HG03521 (cell line): ENCODE results near the gene RBM4B.
"Not testable (repeated sequence)": the region's sequence is repeated elsewhere in the genome, so short reads cannot be mapped to it uniquely, and the experiment has no call there.

Source experiments
- ATAC-seq: cut with Tn5 transposase; IDR thresholded peaks from one replicate; pipeline ENCODE4 v1.9.1; 2021; ENCODE audit warnings: mild to moderate bottlenecking, moderate library complexity; ENCODE audit not compliant: unreplicated experiment

RBM4B gene, protein sequence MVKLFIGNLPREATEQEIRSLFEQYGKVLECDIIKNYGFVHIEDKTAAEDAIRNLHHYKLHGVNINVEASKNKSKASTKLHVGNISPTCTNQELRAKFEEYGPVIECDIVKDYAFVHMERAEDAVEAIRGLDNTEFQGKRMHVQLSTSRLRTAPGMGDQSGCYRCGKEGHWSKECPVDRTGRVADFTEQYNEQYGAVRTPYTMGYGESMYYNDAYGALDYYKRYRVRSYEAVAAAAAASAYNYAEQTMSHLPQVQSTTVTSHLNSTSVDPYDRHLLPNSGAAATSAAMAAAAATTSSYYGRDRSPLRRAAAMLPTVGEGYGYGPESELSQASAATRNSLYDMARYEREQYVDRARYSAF

DNA sequence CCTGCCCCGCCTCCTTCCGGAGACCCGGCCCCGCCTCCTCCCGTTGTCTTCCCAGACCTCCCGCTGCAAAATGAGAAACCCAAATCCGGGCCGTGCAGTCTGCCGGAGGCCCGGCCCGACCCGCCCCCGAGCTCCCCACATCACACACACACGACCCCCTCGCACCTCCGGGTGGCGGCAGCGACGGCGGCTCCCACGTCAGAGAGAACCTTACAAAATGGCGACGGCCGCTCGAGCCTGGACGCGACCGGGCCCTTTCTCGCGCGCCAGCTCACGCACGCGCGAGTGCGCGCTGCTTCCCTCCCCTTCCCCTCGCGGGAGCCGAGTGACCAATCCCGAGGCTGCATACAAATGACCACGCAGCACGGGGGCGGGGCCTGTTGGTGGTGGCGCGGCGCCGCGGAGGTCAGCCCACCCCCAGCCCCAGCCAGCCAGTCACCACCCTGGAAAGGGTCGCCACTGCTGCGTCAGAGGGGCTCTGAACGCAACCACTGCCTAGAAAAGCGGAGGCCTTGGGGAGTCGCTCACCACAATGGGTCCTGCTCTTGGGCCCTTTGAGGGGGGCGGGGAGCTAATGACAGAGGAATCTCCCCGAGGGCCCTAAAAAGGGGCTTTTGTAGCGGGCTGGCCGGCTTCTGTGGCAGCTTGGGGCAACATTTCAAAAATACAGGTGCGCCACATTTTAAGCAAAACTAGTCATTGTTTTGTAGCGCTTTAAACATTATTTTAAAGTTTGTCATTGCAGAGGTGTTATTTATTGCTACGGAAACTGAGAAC, at the start of gene RBM4B:
RBM4B (minus strand) TSS at position 289 of the 777 bp plus-strand sequence. CDS start 808 bp downstream, outside the sequence.
- ATAC-seq = peak; percentile 89

DNA sequence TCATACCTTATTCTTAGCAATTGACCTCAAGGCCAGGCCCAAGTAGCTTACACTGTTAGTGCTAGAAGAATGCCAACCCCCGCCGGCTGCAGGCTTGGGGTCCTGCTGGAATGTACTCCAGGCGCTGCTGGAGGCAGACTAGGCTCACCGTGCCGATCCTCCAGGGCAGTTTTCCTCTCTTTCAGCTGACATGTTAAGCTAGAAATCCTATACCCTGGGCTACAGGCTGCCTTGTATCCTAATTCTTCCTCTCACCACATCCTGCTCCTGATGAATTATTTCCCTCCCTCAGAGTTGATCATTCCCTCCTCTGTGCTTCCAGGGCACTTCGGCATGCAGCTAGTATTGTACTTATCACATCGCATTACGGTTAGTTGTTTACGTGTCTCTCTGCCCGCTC, 48.0 kb upstream of the RBM4B start:
- no peak for ATAC-seq

DNA sequence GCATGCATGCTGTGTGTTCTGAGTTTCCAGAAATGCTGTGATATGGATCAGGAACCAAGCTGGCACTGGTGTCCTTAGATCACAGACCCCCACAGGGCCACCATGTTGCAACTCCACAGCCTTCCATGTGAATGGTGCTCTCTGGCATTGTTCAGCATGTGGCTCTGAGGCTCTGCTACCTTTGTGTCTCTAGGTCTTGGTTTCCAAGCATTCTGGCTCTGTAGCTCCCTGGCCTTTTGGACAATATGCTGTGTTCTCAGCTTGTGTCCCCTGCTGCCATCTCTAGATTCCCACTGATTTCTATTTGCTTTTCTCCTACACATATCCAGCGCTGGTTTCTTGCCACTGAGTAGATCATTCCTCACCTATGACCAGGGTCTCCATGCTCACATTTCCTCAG, 47.4 kb upstream of the RBM4B start:
- ATAC-seq = no peak

DNA sequence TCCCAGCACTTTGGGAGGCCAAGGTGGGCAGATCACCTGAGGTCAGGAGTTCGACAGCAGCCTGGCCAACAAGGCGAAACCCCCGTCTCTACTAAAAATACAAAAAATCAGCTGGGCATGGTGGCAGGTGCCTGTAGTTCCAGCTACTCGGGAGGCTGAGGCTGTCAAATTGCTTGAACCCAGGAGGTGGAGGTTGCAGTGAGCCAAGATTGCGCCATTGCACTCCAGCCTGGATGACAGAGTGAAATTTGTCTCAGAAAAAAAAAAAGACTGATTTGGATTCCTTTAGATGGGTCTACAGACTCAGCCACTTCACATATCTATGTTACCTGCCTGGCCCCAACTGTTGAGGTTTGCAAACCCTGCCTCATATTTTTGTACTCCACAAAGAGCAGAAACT, 46.5 kb upstream of the RBM4B start:
- ATAC-seq = not testable (repeated sequence)

DNA sequence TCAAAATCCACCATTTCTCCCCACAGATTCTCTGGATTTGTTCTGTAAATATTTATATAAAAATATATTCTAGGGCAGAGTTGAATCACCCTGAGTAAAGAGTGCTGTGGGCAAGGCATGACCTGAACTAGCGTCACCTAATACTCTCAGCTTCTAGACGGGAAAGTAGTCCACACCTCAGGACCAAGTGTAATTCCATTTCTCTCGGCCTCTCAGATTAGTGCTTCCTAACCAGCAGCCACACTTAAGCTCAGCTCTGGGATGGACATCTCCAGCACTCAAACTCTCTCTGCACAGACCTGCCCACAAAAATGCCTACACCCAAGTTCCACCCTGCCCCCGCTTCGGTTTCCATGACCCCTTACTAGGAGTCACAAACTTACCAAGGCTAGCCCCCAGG, 46.0 kb upstream of the RBM4B start:
- ATAC-seq = no peak

DNA sequence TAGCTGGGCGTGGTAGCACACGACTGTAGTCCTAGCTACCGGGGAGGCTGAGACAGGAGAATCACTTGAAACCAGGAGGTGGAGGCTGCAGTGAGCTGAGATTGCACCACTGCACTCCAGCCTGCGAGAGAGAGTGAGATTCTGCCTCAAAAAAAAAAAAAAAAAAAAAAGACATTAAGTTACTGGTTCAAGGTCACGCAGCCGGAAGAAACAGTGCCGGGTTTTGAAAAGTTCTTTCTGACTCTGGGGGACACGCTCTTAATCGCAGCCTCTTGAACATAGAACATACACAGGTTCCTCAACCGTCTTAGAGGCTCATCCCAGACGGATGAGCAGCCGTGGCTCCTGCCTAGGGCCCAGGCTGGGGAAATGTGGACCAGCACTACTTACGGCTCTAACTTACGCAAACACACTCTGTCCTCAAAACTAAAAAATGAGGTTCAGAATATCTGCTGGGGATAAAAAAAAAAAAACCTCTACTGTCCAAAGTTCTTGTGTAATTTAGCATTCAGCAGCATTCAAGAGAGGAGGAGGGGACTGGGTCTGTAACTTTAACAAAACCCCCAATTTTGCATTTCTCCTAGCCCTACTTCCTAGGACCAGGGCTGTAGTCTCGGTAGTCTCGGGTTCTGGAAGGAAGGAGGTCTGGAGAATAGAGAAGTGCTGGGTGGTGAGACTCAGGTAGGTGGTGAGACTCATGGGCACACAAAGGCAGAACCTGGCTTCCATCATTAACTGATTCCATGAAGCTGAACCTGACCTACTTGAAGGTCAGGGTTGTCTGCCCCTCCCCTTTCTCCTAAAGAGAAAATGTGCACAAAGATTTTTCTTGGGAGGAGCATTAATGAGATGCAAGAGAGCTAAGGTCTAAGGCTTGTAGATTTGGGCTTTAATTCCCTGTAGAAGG, 45.3 kb upstream of the RBM4B start:
- ATAC-seq = no peak

DNA sequence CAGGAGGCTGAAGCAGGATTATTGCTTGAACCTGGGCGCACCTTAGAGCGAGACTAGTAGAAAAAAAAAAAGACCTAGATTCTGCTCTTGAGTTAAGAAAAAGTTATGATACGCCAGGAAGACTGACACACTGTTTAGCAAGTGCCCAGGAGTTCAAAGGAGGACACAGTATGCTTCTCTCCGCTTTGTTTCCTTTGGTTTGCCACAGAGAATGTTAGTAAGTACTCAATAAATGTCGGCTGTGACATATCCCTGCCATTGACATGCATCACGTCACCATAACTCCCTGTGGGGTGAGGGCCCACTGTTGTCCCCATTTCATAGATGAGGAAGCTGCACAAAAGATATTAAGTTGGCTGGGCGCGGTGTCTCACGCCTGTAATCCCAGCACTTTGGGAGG, 44.3 kb upstream of the RBM4B start:
- no peak for ATAC-seq

DNA sequence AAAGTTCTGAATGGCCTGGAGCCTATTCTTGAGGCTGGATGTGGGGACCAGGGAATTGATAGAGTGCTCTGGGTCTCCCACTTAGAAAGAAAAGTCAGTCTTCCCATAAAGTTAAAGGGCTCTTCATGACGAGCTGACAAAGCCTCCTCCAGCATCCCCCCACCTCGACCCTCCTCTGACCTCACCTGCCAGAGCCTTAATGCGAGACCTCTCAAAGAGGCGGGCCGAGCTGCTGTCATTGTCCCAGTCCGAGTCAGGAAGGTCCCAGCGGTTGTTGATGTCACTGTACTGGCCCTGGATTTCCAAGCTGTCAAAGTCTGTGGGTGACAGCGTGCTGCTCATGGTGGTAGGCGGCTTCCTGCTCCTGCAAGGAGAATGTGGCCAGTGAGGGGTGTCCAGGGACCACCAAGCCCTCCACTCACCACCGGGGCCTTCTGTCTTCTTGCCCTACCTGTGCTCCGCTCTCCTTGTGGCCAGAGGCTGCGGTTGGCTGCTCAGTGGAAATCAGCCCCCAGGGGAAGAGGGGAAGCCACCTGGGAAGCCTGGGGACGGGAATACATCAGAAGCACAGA, 43.3 kb upstream of the RBM4B start:
- no peak for ATAC-seq

DNA sequence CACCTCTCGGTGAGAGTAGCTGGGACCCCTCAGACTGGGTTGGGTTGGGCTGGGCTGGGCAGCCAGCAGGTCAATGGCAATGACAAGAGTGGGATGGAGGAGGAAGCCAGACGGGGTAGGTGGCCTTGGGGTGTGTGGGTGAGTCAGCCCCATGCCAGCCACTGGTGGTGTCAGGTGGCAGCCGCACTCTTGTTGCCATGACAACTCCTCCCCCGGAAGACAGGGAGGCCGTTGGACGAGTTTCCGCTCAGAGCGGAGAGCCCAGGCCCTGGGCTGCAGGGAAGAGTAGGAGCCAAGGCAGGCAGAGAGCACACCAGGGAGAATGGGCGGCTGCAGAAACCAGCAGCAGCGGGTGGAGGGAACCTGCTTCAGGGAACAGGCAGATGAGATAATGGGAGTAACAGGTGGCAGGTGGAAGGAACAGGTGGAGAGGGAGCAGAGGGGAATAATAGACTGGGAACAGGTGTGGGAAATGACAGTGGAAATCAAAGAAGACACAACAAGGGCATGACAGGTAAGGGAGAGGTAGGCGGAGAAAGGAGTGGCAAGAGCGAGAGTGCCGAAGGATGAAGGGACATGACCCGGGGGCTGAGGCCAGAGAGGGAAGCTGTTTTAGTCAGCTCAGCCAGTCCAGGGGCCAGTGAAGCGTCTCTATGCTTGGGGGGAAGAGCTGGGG, 42.7 kb upstream of the RBM4B start:
- no peak for ATAC-seq

DNA sequence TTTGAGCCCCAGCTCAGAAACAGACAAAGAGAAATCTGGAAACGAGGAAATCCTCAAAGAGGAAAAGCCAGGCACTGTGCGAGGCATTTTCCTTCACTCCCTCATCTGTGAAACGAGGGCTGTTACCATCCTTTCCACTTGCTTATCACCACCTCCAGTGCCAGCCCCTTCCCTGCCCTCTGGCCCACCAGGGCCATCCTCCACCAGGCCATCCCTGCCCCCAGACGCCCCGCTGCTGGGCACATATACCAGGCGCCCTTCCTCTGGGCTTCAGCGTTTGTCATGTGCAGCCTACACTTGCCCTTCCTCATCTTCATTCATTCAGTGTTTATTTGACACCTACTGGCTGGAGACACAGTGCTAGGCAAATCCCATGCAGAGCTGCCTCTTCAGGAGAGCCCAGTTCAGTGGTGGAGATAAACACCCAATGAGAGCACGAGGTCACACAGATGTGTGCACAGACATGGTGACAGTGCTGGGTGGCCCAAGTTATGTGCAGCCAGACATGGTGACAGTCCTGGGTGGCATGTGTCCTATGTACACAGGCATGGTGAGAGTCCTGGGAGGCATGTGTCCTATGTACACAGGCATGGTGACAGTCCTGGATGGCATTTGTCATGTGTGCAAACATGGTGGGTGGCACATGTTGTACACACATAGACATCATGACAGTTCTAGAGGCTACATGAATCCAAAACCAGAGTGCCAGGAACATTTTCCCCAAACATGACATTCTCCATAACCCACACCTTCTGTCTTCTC, 41.6 kb upstream of the RBM4B start:
- no peak for ATAC-seq

DNA sequence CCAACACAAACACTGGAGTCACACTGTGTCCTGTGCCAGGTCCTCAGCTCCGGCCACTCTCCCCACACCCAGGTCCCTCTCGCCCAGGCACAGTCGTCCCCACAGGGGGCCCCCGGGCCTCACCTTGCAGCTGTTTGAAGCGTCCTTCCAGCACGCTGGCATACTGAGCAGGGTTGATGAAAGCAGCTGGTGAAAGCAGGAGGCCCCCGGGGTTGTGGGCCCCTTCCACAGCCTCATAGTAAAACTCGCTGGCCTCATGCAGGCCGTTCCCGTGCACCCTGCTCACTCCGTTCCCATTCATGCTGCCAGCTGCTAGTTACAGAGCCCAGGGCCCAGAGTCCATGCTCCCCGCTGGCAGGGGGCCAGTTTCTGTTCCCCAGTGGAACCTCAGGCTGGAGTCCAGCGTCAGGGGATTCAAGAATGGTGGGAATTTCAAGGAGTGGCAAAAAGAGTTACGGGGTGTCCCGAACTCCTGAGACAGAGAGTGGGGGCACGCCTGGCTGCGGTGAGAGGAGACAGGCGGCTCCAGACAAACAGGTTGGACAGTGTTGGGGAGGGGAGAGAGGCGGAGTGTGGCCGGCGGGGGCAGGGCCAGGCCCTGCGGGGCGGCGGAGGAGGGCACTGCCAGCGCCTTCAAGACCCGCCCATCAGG, 40.8 kb upstream of the RBM4B start:
- ATAC-seq = no peak

DNA sequence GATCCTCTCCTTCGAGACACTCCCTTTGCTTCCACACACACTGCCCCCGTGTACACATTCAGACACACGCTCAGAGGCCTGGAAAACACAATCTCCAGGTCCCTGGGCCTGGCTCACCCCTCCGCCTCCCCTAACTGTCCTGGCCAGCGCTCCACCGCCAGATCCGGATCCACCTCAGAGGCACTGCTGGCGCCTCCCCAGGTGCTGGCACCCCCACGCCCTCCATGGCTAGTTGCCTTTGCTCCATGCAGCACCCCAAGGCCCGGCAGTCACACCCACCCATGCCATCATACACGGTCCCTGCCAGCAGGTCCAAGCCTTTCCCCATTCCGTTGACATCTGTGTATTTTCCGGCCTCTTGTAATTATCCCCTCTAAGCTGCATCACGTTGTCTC, 40.2 kb upstream of the RBM4B start:
- ATAC-seq = no peak

DNA sequence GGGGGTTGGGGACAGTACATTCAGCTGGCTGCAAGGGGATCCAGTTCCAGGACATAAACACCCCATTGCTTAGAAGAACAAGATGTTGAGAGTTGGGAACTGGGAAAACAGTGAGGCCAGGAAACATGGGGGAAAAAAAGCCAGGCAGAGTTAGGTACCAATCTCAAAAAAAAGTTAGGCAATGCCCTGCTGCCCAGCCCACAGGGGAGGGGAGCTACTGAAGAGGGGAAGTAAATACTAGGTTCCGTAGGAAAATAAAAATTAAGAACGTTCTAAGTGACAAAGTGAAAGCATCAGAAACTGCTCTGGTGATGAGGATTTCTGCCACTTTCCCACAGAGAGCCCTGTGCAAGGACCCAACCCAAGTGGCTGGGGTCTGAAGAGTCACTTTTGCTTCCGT, 39.3 kb upstream of the RBM4B start:
- no peak for ATAC-seq

DNA sequence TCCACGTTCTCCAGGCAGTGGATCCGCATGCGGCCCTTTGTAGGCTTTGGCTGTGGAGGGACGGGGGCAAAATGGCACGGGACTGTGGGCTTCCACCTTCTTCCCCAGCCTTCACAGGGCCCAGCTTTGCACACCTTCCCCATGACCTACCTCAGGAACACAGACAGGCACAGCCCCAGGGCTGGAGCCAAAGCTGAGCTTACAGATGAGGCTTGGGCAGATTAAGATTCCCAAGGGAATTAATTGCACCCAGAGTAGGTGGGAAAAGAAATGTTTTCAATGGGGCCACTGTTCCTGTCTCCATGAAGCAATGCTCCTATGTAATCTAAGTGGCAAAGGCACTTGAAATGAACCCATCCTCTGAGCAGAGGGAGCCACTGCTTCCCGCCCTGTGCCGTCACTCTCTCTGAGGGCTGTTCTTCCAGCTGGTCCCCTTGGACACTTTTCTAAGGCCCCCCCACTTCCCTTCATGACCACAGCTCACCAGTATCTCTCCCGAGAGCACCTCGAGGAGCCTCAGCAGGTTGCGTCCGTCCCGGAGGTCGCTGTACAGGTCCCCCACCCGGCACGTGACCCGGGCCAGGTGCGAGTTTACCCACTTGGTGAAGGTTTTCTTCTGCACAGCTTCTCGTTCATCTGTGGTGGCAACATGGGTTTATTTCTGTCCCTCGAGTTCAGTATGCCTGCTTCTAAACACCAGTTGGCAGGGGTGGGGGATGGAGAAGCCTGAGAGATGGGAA, 37.8 kb upstream of the RBM4B start:
- ATAC-seq = no peak

DNA sequence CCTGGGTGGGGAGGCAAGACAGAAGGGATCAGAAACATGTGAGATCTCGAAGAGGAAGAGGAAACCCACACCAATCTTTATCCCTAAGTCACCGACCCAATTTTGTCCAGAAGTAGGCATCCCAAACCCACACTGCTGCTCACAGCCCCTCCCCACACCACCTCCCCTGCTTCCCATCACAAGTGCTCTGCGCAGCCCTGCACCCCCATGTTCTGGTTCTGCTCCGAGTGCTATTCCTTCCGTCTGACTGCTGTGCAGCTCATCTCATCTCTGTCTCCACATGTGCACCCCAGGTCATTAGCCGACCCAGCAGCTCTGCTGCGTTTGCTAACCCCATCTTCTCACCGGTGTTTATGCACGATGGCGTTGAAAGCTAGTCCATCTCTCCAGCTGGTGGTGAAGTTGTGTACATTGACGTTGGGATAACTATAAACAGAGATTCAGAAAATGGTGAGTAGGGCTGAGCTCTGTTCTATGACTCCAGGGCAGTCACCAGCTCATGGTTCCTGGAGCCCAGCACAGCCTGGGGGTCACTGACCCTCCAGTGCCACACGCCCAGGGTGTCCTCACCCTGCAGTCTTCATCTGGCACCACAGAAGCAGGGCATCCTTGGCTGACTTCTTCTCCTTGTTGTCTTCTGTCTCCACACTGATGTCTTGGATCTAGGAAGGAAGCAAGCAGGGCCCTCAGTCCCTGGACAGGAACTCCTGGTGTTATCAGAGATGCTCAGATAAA, 36.2 kb upstream of the RBM4B start:
- no peak for ATAC-seq

DNA sequence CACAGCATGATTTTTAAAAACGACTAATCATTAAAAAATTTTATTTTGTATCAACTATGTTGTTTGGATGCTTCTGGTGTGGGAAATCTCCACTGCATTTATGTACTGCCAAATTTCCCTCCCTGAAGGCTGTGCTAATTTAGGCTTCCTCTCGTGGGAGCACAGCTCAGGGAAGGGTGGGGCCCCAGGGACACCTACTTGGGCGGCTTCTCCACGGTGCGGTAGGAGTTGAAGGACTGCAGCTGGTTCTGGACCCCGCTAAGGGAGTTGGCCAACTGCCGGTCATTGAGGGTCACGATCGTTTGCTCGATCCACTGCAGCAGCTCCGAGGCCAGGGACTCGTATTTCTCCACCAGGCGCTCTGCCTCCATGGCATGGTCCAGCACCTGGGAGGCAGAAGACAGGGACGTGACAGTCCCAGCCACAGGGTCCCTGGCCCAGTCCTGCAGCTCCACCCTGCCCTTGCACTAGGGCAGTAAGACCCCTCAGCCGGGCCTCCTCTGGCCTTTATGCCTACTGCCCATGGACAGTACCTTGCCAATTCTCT, 32.8 kb upstream of the RBM4B start:
- no peak for ATAC-seq

DNA sequence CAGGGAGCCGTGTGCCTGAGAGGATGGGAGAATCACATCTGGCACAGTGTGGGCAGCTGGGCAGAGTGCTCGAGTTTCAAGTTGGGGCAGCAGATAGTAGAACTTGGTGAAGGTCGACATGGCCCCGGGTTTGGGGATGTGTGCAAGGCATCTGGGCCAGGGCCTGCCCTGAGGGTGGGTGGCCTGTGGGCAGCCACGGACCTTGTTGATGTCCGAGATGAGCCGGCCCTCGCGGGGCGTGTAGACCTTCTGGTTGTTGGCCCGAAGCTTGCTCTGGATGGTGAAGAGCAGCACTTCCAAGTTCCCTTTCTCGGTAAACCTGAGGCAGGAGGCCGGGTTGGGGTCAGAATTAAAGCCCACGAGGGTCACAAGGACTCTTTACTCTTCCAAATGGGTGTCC, 31.0 kb upstream of the RBM4B start:
- ATAC-seq = no peak

DNA sequence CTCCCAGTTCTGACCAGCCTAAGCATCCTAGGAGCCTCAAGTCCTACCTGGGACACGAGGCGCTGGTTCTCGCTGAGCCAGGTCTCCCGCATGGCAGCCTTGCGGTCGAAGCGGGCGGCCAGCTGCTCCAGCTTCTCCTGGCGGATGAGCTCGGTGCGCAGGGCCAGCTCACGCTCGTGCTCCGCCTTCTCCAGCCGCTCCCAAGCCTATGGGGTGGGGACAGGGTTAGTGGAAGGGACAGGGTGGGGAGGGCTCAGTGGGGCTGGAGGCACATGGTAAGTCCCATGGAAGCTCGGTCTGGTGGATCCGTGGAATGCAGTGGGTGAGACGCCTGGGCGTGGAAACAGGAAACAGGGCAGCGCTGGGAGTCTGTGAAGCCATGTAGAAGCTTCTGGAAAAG, 30.4 kb upstream of the RBM4B start:
- no peak for ATAC-seq
